ENCODE data around the gene OR8H3. TPM values are rescaled to one million over a fixed set of nuclear protein-coding genes. Genes with fewer than 3 reads are reported as not detected.
"Not testable (repeated sequence)": the region's sequence is repeated elsewhere in the genome, so short reads cannot be mapped to it uniquely, and the experiment has no call there.

Gene OR8H3, protein sequence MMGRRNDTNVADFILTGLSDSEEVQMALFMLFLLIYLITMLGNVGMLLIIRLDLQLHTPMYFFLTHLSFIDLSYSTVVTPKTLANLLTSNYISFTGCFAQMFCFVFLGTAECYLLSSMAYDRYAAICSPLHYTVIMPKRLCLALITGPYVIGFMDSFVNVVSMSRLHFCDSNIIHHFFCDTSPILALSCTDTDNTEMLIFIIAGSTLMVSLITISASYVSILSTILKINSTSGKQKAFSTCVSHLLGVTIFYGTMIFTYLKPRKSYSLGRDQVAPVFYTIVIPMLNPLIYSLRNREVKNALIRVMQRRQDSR
- not detected for polyA plus RNA-seq (2013, experiment 1 of 2)
- not detected for polyA plus RNA-seq (2013, experiment 2 of 2)

DNA sequence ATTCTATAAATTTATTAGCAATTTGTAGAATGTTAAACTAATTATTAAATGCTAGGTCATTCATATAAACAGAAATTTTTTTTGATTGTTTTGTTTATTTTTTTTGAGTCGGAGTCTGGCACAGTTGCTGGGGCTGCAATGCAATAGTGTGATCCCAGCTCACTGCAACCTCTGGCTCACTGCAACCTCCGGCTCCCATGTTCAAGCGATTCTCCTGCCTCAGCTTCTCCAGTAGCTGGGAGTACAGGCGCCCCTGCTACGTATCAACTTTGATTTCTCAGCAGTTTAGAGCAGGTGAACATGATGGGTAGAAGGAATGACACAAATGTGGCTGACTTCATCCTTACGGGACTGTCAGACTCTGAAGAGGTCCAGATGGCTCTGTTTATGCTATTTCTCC, at the start of gene OR8H3:
OR8H3 (plus strand) TSS at position 301 of the 400 bp plus-strand sequence; CDS start at position 301, 0 bp downstream.
- H3K27ac ChIP-seq (ENCODE audit: low read depth, low read length, severe bottlenecking), result no peak within 1 kb of the TSS
- WGBS, 2 experiments (ENCODE audit: insufficient coverage in 2 of 2), result 92 to 94% methylated on average over 2 to 3 of the region's 6 CpGs
- no peak within 1 kb of the TSS for H3K4me3 ChIP-seq (ENCODE audit: extremely low read depth, insufficient read depth, low read length, poor library complexity, severe bottlenecking)
- no peaks in the 10 kb centered on the region for H3K36me3 ChIP-seq (ENCODE audit: control insufficient read depth, insufficient read depth, low read length)
- H3K9me3 ChIP-seq (ENCODE audit: control insufficient read depth, low read length), result no peaks in the 10 kb centered on the region
- H3K4me1 ChIP-seq (ENCODE audit: control insufficient read depth, insufficient read depth, low read length, poor library complexity, severe bottlenecking), result no peaks in the 10 kb centered on the region

DNA sequence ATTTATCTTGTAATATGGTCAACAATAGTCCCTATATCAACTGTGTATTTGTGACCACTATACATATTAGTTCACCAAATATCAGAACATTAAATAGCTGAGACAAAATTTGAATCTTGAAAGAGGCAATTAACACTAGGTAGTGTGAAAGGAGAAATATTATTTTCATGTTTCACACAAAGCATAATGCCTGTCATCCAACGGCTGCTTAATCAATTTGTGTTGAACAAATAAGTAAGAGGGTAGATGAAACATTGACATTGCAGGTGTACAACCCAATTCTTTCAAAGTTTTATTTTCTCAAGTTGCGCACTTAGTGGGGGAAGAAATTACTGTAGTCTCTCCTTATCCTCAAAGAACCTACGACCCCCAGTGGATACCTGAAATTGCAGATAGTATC, 32.5 kb upstream of the OR8H3 start:
- no CpG with 5 or more reads among the region's 3 CpGs for WGBS, 2 experiments (ENCODE audit: insufficient coverage in 2 of 2)
- Histone ChIP-seq H3K4me1 (ENCODE audit: control insufficient read depth, insufficient read depth, low read length, poor library complexity, severe bottlenecking) (no peaks in the 10 kb centered on the region), H3K4me3 (ENCODE audit: extremely low read depth, insufficient read depth, low read length, poor library complexity, severe bottlenecking) (no peak overlapping the region), H3K27ac (ENCODE audit: low read depth, low read length, severe bottlenecking) (no peak overlapping the region), H3K9me3 (ENCODE audit: control insufficient read depth, low read length) (no peaks in the 10 kb centered on the region), H3K36me3 (ENCODE audit: control insufficient read depth, insufficient read depth, low read length) (no peaks in the 10 kb centered on the region)

DNA sequence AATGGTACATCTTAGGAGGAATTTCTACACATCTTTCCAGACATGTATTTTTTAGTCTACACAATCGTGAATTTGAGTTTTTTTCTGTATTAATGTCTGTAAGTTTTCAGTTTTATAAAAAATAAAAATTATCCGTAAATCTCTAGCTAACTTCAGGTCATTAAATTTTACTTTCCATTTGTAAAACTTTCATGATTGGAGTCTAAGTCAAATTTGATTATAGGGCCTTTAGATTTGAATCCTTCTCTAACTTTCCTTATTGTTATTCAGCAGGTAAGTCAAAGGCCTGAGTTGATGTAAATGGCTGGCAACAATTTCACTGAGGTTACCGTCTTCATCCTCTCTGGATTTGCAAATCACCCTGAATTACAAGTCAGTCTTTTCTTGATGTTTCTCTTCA, 29.2 kb upstream of the OR8H3 start, which contains the start of gene OR8I2:
OR8I2 (plus strand) TSS at position 301 of the 400 bp plus-strand sequence; CDS start at position 301, 0 bp downstream.
- 80 to 100% methylated on average over 1 of the region's 3 CpGs for WGBS, 2 experiments (ENCODE audit: insufficient coverage in 2 of 2)
- no peaks in the 10 kb centered on the region for H3K9me3 ChIP-seq (ENCODE audit: control insufficient read depth, low read length)
- H3K4me3 ChIP-seq (ENCODE audit: extremely low read depth, insufficient read depth, low read length, poor library complexity, severe bottlenecking), result no peak within 1 kb of the TSS
- H3K4me1 ChIP-seq (ENCODE audit: control insufficient read depth, insufficient read depth, low read length, poor library complexity, severe bottlenecking), result no peaks in the 10 kb centered on the region
- no peaks in the 10 kb centered on the region for H3K36me3 ChIP-seq (ENCODE audit: control insufficient read depth, insufficient read depth, low read length)
- no peak within 1 kb of the TSS for H3K27ac ChIP-seq (ENCODE audit: low read depth, low read length, severe bottlenecking)

DNA sequence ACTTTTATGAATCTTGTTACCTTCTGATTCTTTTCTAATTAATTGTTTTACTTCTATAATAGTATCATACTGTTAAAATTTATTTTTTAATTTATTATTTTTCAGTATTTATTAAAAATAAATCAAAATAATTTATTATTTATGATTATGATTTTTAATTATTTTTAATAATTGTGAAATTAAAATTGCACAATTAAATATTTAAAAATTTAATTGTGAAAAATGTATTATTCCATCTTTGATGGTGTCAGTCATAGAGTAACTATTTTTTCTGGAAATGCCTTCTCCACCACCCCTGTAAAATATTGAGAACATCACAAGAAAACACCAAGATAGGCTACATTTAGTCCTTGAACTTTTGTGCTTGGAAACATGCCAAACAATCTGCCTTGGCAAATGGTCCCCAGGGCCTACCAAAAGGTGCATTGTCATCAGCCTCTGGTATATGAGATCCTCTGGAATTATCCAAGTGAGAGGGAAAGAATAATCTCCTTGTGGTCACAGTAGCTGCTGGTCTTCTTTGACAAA, 18.9 kb upstream of the OR8H3 start, which contains the start of gene OR8H2:
OR8H2 (plus strand) TSS at position 478 of the 528 bp plus-strand sequence. CDS start 1,356 bp downstream, outside the sequence.
- H3K36me3 ChIP-seq (ENCODE audit: control insufficient read depth, insufficient read depth, low read length), result no peaks in the 10 kb centered on the region
- H3K27ac ChIP-seq (ENCODE audit: low read depth, low read length, severe bottlenecking), result no peak within 1 kb of the TSS
- no peaks in the 10 kb centered on the region for H3K9me3 ChIP-seq (ENCODE audit: control insufficient read depth, low read length)
- H3K4me1 ChIP-seq (ENCODE audit: control insufficient read depth, insufficient read depth, low read length, poor library complexity, severe bottlenecking), result no peaks in the 10 kb centered on the region
- no peak within 1 kb of the TSS for H3K4me3 ChIP-seq (ENCODE audit: extremely low read depth, insufficient read depth, low read length, poor library complexity, severe bottlenecking)

DNA sequence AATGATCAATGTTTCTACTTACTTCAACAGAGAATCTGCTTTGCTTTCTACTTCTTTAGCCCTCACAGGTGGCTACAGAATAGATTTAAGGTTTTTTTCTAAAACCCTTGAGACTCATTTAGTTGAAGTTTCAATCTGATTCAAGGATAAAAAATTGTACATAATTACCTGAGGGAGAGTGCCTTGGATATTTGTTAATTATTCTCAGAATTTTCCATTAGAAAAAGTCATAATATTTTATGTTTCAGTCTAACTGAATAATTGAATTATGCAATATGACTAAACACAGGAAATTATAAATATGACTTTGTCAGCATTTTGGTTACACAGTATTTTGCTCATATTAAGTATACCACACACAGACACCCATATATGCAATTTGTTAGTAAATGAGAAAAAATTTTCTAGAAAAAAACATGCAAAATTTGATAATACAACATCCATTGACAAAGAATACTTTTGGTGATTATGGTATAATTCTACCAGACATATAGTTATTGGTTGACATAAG, 18.0 kb downstream of the OR8H3 start, which contains the start of gene OR8J3:
OR8J3 (minus strand) TSS at position 51 of the 511 bp plus-strand sequence. CDS start 2,483 bp downstream, outside the sequence.
- no peak within 1 kb of the TSS for H3K4me3 ChIP-seq (ENCODE audit: extremely low read depth, insufficient read depth, low read length, poor library complexity, severe bottlenecking)
- no peaks in the 10 kb centered on the region for H3K36me3 ChIP-seq (ENCODE audit: control insufficient read depth, insufficient read depth, low read length)
- no peaks in the 10 kb centered on the region for H3K9me3 ChIP-seq (ENCODE audit: control insufficient read depth, low read length)
- H3K4me1 ChIP-seq (ENCODE audit: control insufficient read depth, insufficient read depth, low read length, poor library complexity, severe bottlenecking), result no peaks in the 10 kb centered on the region
- H3K27ac ChIP-seq (ENCODE audit: low read depth, low read length, severe bottlenecking), result no peak within 1 kb of the TSS

DNA sequence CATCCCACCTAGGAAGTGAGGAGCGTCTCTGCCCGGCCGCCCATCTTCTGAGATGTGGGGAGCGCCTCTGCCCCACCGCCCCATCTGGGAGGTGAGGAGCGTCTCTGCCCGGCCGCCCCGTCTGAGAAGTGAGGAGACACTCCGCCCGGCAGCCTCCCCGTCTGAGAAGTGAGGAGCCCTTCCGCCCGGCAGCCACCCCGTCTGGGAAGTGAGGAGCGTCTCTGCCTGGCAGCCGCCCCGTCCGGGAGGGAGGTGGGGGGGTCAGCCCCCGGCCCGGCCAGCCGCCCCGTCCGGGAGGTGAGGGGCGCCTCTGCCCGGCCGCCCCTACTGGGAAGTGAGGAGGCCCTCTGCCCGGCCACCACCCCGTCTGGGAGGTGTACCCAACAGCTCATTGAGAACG, 21.5 kb downstream of the OR8H3 start:
- H3K4me3 ChIP-seq (ENCODE audit: extremely low read depth, insufficient read depth, low read length, poor library complexity, severe bottlenecking); H3K9me3 ChIP-seq (ENCODE audit: control insufficient read depth, low read length); H3K36me3 ChIP-seq (ENCODE audit: control insufficient read depth, insufficient read depth, low read length); H3K27ac ChIP-seq (ENCODE audit: low read depth, low read length, severe bottlenecking); H3K4me1 ChIP-seq (ENCODE audit: control insufficient read depth, insufficient read depth, low read length, poor library complexity, severe bottlenecking): not testable (repeated sequence)
- WGBS, 2 experiments (ENCODE audit: insufficient coverage in 2 of 2), result 87 to 97% methylated on average over 3 to 9 of the region's 30 CpGs

DNA sequence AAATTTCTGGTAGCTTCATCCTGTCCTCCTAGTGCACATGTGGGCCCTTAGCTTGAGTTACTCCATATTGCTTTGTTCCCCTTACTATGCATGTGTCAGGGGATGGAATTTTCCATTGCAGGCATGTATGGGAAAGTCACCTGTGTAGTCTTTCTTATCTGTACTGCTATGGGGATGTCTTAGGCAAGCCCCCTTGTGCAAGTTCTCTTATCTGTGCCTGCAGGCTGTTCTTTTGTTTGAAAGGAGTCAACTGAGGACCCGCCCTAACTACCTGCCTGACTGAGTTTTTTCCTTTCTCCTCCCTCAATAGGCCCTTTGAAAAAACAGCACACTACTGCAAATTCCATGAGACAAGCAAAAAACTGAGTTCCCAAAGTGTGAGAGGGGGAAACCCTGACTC, 29.2 kb downstream of the OR8H3 start:
- no peak overlapping the region for H3K27ac ChIP-seq (ENCODE audit: low read depth, low read length, severe bottlenecking)
- no peaks in the 10 kb centered on the region for H3K4me1 ChIP-seq (ENCODE audit: control insufficient read depth, insufficient read depth, low read length, poor library complexity, severe bottlenecking)
- WGBS, 2 experiments (ENCODE audit: insufficient coverage in 2 of 2), result no CpG with 5 or more reads among the region's 1 CpG
- H3K4me3 ChIP-seq (ENCODE audit: extremely low read depth, insufficient read depth, low read length, poor library complexity, severe bottlenecking), result no peak overlapping the region
- H3K36me3 ChIP-seq (ENCODE audit: control insufficient read depth, insufficient read depth, low read length), result no peaks in the 10 kb centered on the region
- no peaks in the 10 kb centered on the region for H3K9me3 ChIP-seq (ENCODE audit: control insufficient read depth, low read length)

DNA sequence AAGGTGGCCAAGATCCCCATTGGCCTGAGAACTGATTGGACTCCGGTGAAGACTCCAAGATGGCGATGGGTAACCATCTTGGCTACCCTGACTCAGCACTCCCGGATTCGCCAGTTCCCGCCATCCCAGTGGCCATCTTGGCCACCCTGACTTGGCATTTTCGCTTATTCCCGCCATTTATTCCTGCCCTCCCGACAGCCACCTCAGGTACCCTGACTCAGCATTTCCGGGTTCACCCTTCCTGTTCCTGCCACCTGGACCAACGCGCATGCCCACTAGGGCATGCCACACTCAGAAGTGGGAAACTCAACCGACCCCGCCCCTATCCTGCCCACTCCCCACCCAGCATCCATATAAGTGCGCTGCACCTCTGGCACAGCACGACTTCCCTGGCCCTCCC, 30.2 kb downstream of the OR8H3 start:
- WGBS, 2 experiments (ENCODE audit: insufficient coverage in 2 of 2), result 92 to 94% methylated on average over 12 to 15 of the region's 15 CpGs
- H3K36me3 ChIP-seq (ENCODE audit: control insufficient read depth, insufficient read depth, low read length), result no peaks in the 10 kb centered on the region
- H3K9me3 ChIP-seq (ENCODE audit: control insufficient read depth, low read length), result peaks cover under 1% of the 10 kb centered on the region
- no peaks in the 10 kb centered on the region for H3K4me1 ChIP-seq (ENCODE audit: control insufficient read depth, insufficient read depth, low read length, poor library complexity, severe bottlenecking)
- H3K4me3 ChIP-seq (ENCODE audit: extremely low read depth, insufficient read depth, low read length, poor library complexity, severe bottlenecking), result no peak overlapping the region
- no peak overlapping the region for H3K27ac ChIP-seq (ENCODE audit: low read depth, low read length, severe bottlenecking)

DNA sequence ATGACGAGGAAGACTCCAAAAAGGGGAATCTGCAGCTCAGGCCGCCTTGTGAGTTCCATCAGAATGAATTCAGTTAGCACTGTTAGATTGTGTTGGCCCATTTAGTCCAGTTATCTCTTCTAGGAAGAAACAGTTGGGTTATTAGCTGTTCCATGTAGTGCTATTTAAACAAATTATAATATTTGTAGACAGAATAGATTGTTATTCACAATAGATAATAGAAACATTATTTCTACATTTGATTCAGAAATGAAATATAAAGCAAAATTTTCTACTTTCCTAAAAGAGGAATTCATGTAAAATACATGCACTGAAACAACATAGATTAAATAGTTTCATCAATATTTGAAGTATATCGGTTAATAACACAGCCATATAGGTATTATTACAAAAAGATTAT, 38.0 kb downstream of the OR8H3 start, which contains the start of gene OR8K5:
OR8K5 (minus strand) TSS at position 101 of the 400 bp plus-strand sequence; CDS start at position 101, 0 bp downstream.
- WGBS, 2 experiments (ENCODE audit: insufficient coverage in 2 of 2), result 76 to 84% methylated on average over 2 of the region's 3 CpGs
- peaks cover 5% of the 10 kb centered on the region for H3K9me3 ChIP-seq (ENCODE audit: control insufficient read depth, low read length)
- H3K36me3 ChIP-seq (ENCODE audit: control insufficient read depth, insufficient read depth, low read length), result no peaks in the 10 kb centered on the region
- no peak within 1 kb of the TSS for H3K27ac ChIP-seq (ENCODE audit: low read depth, low read length, severe bottlenecking)
- no peaks in the 10 kb centered on the region for H3K4me1 ChIP-seq (ENCODE audit: control insufficient read depth, insufficient read depth, low read length, poor library complexity, severe bottlenecking)
- no peak within 1 kb of the TSS for H3K4me3 ChIP-seq (ENCODE audit: extremely low read depth, insufficient read depth, low read length, poor library complexity, severe bottlenecking)

DNA sequence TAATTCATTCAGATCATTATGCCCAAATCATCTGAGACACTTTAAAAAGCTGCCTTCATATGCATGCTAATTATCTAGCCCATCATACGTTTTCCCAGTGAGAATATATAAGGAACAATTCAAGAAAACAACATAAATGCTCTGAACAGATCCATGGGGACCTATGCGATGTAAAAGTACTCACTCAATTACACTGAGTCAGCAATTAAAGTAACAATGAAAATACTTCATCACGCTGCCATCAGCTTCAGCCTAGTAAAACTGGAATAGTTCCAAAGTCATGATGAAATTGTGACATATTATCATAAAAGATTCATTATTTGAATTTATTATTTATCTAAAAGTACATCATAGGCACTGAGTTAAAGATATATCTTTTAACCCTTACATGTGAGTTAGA, 41.6 kb downstream of the OR8H3 start:
- Histone ChIP-seq H3K4me1 (ENCODE audit: control insufficient read depth, insufficient read depth, low read length, poor library complexity, severe bottlenecking) (no peaks in the 10 kb centered on the region), H3K36me3 (ENCODE audit: control insufficient read depth, insufficient read depth, low read length) (no peaks in the 10 kb centered on the region), H3K9me3 (ENCODE audit: control insufficient read depth, low read length) (no peaks in the 10 kb centered on the region), H3K4me3 (ENCODE audit: extremely low read depth, insufficient read depth, low read length, poor library complexity, severe bottlenecking) (no peak overlapping the region), H3K27ac (ENCODE audit: low read depth, low read length, severe bottlenecking) (no peak overlapping the region)
- WGBS, 2 experiments (ENCODE audit: insufficient coverage in 2 of 2), result 50 to 68% methylated on average over 1 to 2 of the region's 3 CpGs

All from mesodermal cell (in vitro differentiated cells).